ENCODE results near the gene USP36.
A peak's percentile ranks its signal among the peaks of the same experiment; 100 is the strongest.
"Not testable (repeated sequence)": the region's sequence is repeated elsewhere in the genome, so short reads cannot be mapped to it uniquely, and the experiment has no call there.

The USP36 gene

DNA sequence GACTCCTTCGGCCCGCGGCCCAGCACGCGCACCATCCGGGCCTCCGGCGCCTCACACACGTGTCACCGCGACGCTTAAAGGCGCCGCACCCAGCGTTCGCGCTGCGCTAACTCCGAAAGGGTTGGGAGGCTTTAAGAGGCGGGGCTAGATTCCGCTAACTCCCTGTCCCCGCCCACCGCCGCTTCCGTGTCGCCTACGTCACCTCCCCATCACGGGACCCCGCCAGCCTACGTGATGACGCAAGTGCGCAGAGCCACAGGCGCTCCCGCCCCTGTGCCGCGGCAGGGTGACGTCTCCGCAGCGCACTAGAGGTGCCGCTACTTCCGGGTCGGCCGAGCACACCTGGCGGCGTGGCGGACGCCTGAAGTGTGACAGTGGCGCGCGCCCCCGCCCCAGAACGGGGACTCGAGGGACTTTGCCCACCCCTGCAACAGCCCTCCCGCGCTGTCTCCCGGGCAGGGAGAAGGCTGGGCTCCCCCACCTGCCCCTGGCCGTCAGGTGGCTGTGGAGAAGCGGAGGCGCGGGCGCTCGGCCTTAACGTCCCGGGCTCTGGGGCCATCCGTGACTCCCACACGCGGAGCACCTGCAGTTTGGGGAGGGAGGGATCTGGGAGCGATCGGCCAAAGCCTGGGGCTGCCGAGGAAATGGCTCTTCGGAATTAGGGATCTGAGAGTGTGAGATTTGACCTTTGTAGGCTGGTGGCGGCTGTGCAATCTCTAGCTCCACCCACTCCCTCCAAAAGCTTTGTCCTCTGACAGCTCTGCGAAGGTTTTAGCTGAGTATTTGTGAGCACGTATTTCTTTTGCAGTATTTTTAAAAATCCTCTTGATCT lies at the start of gene USP36:
Gene USP36 (minus strand): TSS at position 35 of the 832 bp plus-strand sequence. CDS start 4,451 bp downstream, outside the sequence.
- peak; percentile 100 for DNase-seq

DNA sequence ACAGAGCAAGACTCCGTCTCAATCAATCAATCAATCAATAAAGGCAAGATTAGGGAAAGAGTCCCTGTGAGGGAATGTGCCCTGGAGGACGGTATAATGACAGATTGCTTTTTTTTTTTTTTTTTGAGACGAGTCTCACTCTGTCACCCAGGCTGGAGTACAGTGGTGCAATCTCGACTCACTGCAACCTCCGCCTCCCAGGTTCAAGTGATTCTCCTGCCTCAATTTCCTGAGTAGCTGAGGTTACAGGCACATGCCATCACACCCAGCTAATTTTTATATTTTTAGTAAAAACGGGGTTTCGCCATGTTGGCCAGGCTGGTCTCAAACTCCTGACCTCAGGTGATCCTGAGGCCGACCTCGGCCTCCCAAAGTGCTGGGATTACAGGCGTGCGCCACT lies 49.5 kb upstream of the USP36 start:
- DNase-seq = not testable (repeated sequence)

GRCh38 chr17:78889531-78889930 lies 48.9 kb upstream of the USP36 start:
- DNase-seq = no peak

DNA sequence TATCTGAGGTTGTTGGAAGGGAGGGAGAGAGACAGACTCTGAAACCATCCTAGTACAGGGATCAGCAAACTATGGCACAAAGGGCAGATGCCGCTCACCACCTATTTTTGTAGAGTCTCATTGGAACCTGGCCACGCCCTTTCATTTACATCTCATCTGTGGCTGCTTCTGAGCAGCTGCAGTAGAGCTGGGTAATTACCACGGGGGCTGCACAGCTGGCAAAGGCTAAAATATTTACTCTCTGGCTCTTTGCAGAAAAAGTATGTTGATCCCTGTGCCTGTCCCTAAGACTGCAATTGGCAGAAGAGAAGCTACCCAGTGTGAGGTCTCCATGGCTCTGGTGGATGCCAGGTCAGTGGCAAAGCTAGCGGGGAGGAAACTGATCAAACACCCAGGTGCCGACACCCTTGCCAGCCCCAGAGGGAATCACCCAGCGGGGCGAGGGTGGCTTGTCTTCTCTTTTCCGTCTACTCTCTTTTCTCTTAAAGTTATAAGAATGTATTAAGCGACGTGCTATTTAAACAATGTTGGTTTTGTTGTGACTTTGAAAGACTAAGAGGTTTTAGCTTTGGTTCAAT lies 48.4 kb upstream of the USP36 start:
- DNase-seq = no peak

GRCh38 chr17:78886954-78887353 lies 46.3 kb upstream of the USP36 start:
- no peak for DNase-seq

DNA sequence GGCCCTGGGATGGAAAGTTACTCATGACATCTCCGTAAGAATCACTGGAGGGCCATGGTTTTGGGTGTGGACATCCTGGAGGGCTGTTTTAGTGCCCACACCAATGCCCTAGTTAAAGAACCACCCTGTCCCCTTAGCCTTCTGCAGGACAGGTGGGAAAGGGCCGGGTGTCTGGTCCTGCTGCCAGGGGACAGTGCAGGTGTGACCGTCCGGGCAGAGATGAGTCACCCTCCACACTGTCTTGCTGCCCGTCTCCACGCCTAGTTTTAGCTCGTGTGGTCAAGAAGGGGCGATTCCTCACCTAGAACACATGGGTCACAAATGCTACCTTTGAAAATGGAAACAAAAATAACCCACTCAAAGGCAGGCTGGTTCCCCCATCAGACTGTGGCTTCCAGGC lies 45.3 kb upstream of the USP36 start:
- DNase-seq = no peak

- no peak for DNase-seq
Measured at GRCh38 chr17:78884876-78885667, 44.5 kb upstream of the USP36 start.

GRCh38 chr17:78884148-78884825 lies 43.7 kb upstream of the USP36 start:
- DNase-seq = no peak

DNA sequence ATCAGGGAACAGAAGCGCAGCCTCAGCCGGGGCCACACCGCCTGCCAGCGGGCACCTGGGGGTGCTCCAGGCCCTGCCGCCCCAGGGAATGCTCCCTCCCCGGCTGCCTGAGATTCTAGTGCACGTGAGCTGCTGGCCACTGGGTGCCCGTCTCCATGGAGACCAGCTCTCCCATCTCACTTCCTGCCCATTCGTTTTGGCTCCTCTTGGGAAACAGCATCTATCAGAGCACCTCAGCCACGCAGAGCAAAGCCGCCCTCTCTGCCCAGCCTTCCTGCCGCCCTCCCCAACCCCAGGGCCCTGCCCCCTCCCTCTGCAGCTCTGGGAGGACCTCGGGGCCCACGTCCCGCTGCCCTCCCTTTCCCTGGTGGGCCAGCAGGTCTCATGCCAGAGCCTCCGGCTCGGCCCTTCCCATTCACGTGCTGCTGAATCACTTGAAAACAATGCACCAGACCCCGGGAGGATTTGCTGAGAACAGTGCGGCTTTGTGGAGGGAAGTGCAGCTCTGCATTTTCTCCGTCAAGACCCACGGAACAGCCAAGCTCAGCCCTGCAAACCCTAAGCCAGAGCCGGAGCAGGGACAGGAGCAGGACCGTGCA lies 43.0 kb upstream of the USP36 start:
- peak; percentile 73 for DNase-seq

DNA sequence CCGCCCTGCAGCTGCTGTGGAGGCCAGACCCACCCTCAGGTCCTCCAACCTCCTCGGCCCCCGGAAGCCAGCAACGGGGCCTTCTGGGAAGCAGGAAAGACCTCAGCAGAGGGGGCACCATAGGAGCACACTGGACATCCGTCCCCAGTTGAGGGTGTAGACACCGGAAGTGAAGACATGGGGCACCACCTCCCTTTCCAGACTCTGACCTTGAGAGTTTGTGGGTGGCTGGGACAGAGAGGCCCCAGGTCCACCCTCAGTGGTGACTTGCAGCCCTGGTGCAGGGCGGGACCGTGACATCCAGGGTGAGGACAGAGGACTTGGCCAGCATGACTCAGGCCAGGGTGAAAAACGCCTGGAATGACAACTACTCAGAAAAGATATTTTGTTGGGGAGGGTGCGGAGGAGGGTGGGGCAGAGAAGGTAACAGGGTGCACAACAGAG lies 42.5 kb upstream of the USP36 start:
- no peak for DNase-seq

- no peak for DNase-seq
Measured at GRCh38 chr17:78882540-78883088, 42.0 kb upstream of the USP36 start.

- DNase-seq = no peak
Measured at GRCh38 chr17:78879635-78880186, 39.1 kb upstream of the USP36 start.

DNA sequence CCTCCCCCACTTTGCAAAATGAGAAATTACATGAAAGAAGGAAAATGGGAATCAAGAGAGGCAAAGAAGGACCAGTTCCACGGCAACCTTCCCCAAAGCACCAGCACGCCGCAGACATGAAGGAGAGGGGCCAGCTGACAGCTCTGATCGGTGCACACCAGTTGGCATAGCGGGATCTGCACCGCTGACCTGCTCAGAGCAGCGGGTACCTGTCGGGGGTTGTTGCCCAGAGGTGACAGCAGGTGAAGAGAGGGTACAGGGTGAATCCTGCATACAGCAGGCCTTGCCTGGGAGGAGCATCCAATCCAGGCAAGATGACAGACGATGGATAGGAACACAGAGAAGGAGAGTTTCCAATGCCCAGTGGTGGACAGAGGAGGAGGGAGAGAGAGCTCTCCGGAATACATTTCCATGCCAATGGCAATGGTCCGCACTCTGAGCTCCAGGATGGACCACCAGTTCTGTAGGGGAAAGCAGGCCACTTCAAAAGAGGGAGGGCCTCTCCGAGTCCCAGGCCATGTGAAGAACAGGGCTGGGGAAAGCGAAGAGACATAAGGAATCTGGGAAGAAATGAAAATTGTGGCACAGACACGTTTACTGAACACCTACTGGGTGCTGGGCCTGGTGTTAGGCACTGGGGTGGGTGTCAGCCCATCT lies 38.4 kb upstream of the USP36 start:
- no peak for DNase-seq

GRCh38 chr17:78878261-78878660 lies 37.6 kb upstream of the USP36 start:
- no peak for DNase-seq

DNA sequence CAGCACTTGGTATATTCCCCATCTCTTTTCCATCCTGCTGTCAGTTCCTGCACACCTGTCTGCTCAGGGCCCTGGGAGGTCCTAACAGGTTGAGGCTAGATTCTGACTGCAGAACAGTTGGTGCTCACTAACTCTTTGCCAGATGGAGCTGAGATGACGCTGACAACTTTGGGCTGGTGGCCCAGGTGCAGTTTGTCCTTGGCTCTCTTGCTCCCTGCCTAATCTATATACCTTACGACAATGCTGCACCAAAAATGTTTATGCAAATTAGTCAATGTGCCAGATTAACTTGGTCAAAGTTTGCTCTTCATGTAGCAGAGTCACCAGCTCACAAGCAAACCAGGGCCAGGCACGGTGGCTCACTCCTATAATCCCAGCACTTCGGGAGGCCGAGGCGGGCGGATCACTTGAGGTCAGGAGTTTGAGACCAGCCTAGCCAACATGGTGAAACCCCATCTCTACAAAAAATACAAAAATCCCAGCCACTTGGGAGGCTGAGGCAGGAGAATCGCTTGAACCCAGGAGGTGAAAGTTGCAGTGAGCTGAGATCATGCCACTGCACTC lies 36.4 kb upstream of the USP36 start:
- DNase-seq = not testable (repeated sequence)

DNA sequence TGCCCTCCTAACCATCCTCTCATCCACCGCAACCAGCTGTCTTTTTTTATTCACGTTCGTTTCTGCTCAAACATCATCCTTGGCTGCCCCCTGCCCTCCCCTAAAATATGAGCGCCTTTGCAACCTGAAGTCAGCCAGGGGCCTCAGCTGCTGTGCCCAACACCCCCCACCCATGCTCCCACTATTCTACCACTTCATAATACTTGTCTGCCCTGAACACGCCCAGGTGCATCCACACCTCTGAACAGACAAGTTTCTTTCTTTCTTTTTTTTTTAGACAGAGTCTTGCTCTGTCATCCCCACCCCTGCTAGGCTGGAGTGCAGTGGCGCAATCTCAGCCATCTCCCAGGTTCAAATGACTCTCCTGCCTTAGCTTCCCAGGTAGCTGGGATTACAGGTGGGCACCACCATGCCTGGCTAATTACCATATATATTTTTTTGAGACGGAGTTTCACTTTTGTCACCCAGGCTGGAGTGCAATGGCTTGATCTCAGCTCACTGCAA lies 35.5 kb upstream of the USP36 start:
- no peak for DNase-seq

GRCh38 chr17:78875363-78876093 lies 34.9 kb upstream of the USP36 start:
- no peak for DNase-seq

DNA sequence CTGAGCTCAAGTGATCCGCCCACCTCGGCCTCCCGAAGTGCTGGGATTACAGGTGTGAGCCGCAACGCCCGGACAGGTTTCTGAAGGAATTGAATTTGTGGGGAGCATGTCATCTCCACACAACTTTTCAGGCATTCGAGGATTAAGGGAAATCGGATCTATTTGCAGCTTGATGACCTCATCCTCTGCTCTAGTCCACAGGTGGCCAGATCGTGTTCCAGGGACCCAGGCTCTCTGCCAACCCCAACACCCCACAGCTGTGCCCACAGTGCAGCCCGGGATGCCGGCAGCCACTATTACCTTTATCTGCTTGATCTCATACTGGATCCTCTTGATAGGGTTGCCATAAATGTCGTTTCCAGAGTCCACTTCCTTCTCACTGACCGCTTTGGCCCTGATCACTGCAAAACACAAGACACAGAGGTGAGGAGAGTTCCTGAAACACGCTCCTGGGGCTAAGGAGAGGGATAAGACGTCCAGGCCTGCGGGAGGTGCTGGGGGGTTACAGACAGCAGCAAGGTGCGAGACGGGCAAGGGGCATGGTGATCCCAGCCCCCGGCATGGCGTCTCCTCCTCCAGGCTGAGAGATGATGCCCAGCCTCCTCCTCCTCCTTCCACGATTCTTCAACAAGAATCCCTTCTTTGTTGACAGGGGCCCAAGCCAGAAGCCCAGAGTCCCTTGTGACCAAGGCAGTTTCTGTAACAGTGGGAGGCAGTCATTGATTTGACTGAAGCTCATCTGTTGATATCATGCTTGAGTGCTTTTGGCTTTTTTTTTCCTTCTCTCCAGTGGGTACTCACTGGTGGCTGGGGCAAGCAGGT lies 33.1 kb upstream of the USP36 start:
- DNase-seq = no peak

DNA sequence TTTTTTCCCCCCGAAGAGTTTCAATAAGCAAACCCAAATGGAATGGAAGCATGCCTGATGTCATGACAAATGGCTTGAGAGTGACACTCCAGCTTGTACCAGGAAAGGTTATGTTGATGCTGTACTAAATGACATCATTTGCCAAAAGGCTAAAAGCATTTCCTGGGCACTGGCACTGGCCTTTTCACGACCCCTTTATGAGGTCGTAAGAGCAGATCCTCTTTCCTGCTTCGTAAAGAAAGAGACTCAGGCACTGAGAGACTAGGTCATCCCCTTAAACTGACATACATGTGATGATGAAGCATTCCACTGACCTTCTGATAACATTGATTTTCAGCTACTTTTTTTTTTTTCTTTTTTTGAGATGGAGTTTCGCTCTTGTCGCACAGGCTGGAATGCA lies 31.9 kb upstream of the USP36 start:
- no peak for DNase-seq

Data from NCI-H1436 (cell line).